HG03354 (cell line): ENCODE results near the gene SNRPF.

Experiments used
- ATAC-seq: cut with Tn5 transposase; IDR thresholded peaks from one replicate; pipeline ENCODE4 v1.9.1; 2021; ENCODE audit warnings: mild to moderate bottlenecking; ENCODE audit not compliant: unreplicated experiment, poor library complexity, severe bottlenecking

The SNRPF gene

DNA sequence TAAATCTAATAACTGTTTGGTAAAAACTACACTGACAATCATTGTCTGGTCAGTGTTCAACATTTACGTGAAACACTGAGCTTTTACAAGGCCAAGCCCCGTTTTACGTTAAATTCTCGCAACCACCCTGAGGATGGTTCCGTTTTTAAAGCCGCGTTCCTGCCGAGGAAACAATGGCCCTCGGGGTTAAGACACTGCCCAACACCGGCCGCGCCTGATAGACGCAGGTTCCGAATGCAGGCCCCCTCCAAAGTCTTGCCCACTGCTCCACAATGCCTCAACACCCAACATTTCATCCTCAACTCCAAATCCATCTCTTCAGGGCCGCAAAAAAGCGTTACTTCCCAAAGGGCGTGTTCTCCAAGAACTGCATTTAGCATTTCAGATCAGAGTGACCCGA, 953 bp upstream of the SNRPF start:
- ATAC-seq: no peak

DNA sequence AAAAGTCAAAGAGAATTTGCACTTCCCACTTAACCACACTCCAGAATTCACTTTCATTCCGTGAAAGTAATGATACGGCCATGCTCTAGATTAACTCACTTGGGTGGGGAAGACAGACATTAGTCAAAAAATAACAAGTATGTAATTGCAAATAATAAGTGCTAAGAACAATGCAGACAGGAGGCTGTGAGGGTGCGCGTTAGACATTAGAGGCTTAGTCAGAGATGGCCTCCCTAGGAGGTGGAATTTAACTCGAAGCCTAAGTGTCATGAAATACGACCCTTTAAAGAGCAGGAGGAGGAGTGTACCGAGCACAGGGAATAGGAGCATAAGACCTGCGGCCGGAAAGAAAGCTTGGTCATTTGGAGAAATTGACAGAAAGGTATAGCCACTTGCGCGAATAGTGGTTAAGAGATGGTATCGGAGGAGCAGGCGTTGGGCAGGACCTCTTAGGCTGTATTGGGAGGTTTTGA, 628 bp downstream of the SNRPF start:
- peak; percentile 20 for ATAC-seq

DNA sequence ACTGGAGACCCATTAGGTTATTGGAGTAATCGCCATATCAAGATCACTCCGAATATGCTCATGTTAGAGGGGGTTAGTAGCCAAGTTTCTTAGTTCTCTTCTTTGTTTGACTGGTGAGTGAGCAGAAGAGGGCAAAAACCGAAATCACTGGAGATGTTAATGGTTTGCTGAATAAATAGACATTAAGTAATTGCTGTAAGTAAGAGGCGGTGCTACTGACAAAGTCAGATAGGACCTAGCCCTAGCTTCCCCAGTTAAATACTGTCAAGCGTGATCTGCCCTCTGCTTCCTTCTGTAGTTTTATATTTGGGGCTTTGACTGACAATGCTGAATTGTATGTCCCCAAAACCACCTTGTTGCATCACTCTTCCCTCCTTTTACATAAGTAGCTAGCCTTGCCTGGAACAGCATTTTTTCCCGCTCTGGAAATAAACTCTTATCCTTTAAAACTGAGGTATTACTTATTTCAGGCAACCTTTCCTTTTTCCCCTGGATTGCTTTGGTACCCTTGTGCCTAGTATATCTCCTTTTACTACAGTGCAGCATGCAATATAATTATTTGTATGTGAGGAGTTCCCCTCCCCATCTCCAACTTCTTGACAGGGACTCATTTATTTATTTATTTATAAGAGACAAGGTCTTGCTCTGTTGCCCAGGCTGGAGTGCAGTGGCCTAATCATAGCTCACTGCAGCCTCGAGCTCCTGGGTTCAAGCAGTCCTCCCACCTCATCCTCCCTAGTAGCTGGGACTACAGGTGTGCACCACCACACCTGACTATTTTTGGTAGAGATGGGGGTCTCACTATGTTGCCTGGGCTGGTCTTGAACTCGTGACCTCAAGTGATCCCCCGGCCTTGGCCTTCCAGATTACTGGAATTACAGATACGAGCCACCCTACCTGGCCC, 1.4 kb downstream of the SNRPF start:
- ATAC-seq: no peak

DNA sequence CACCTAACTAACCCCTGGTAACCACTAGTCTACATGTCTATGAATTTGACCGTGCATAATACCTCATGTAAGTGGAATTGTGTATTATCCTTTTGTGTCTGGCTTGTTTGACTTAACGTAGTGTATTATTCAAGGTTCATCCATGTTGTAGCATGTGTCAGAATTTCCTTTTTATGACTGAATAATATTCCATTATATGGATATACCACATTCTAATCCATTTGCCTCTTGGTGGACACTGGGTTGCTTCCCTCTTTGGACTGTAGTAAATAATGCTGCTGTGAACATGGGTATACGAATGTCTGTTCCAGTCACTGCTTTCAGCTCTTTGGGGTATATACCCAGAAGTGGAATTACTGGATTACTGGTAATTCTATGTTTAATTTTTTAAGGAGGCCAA, 3.3 kb downstream of the SNRPF start:
- ATAC-seq: no peak

DNA sequence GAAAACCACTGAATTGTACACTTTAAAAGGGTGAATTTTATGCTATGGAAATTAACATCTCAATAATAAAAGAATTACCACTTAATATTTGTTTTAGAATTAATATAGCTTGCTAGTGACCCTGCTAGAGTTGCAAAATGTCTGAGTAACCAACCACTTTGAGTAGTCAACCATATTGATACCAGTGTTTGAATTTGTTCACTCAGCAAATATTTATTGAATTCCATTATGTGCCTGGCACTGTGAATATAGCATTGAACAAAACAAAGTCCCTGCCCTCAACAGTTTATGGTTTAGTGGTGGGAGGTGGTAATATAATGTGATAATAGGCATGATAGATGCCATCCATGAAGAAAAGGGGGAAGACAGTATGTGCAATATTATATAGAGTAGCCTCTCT, 4.6 kb downstream of the SNRPF start:
- ATAC-seq: no peak

DNA sequence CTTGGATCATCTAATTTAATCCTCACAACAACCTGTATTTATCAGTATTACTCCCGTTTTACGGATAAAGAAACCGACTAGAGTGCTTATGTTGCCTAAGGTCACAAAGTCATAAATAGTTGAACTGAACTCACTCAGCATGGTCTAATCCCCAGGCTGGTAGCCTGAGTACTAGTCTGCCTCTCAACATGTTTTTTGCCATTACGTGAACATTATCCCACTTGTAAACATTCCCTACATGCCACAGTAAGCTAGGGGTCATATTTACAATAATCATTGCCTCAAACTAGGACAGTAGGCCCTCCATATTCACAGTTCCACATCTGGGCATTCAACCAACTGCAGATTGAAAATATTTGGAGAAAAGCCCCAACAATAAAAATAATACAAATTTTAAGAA, 12.1 kb downstream of the SNRPF start:
- no peak for ATAC-seq

DNA sequence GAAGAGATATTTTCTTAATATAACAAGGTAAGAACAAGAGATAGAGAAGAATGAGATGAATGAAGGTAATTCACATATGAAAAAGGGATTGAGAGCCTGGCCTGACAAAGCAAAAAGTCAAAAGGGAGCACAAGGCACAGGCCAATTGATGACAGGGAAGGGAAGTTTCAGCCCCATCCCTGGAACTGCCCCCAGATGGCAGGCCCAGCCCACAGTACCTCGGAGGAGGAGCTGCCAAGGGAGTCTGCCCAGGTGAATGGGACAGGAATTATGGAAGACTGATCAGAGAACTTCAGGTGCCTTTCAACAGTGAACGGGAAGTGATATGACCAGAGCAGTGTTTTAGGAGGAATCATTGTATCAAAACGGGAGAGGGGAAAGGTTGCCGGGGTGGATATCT, 15.7 kb downstream of the SNRPF start:
- ATAC-seq: no peak

DNA sequence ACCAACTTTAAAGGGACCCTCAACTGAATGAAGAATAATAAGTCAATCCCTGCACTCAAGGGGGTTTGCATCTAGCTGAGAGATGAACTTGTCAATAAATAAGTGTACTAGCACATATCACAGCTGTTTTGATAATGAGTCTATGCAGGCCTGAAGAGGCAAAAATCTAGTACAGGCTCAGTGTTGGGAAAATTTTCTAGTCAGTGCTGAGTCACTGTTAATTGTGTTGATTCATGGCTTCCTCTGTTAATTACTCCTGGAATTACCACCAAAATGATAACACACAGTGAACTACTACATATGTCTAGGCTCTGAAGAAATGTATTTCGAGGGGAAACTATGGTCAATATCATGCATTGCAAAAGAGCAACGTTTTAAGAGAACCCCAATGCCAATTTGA, 18.9 kb downstream of the SNRPF start:
- ATAC-seq: no peak

DNA sequence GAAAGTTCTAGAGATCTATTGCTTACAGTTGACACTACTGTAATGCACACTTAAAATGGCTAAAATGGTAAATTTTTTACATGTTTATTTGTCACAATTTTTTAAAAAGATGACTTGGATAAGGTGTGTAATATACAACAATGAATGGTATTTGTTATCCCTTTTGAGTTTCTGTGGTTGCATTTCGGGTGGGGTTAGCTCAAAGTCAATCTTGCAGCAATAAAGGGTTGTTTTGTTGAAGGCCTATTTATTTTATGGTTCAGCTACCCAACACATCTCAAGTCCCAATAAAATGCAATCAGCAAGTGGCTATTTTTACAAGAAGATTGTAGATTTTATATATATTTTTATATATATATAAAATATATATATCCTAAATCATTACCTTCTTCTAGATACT, 22.1 kb downstream of the SNRPF start:
- no peak for ATAC-seq

DNA sequence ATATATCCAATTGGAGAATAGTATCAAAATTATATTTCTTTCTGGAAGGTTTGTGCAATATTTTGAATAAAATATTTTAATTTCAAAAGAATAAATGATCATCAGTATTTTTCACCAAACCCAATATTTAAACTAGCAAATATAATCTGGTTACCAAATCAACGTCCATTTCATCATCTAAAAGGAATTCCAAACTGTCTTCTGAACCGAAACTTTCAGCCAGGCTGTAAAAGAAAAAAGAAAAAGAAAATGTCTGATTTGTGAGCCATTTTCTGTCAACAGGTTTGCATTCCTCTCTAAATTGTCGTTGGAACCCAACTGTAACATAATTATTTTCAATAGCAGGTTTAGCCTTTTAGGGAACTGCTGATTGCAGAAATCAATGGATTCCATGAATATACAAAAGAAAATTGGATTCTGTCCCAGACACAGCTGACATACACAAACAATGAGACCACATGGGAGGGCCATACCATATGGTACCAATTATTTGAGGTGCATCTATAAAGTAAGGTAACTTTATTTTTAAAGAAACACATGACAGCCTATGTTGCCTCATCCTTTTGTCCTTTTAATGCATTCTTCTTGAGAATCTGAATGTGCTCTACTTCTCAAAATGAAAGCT, 22.7 kb downstream of the SNRPF start:
- no peak for ATAC-seq

DNA sequence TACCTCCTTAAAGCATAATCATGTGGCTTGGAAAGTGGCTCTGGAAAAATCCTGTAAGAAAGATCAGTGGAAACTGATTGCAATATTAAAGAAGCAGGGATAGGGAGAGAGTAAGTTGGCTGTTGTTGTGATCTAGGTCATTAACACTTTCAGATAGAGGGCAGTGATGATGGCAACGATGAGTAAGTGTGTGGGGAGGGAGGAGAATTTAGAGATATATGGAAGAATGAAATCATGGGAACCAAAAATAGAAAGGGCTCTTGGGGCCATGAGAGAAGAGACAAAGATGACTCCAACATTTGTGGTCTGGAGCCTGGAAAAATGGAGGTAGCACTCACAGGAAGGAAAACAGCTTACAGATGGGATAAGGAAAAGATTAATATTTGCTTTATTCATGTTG, 23.3 kb downstream of the SNRPF start:
- no peak for ATAC-seq

DNA sequence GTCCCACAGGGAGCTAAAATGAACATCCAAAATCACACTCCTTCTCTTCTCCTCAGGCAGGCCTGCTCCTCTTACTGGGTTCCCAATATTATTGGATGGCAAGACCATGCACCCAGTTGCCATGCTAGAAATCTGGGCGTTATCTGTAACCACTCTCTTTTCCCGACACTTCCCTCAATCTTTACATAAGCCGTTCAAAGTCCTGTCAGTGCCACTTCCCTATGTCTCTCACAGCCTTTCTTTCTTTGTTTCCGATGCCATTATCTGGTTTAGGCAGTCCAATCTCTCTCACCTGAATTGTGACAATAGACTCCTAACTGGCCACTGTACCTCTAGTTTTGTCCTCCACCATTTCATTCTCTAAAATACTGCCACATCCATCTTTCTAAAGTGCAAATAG, 24.1 kb downstream of the SNRPF start:
- no peak for ATAC-seq

DNA sequence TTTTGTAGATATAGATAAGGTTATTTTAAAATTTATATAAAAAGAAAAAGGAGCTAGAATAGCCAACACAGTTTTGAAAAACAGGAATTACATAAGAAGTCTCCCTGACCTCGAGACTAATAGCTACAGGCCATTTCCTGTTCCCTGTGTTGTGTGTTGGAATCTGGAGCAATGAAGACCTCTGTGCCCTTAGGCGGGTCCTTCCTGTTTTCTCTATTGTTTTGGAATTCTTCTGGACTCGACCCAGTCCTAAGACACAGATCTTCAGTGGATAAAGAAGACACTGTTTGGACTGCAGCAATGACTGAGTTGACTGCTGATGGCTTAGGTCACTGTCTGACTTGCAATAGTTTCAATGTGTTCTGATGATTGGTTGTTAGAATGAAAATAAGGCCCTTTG, 26.2 kb downstream of the SNRPF start:
- ATAC-seq: no peak

DNA sequence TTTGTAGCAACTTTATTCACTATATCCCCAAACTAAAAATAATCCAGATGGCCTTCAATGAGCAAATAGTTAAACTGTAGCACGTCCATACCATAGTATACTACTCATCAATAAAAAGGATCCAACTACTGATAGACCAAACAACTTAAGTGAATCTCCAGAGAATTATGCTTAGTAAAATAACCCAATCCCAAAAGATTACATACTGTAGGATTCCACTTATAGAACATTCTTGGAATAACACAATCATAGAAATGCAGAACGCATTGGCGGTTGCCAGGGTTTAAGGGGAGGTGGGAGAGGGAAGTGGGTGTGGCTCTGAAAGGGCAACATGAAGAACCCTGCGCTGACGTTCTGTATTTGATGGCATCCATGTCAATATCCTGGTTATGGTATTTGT, 28.6 kb downstream of the SNRPF start:
- no peak for ATAC-seq

DNA sequence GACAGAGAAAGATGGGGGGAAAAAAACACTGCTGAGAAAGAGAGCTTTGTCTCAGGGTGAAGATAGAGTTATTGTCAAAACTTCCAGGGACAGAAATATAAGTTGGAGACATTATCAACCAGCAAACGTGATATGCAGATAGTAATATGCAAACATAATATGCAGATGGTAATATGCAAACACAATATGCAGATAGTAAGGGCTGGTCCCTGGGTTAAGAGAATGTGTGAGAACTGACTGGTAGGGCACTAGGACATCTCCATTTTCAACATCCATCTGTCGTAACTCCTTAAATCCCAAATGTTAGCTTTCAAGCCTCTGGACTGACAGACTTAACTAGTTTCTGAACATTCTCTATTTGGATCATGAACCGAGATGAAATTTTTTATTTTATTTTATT, 32.2 kb downstream of the SNRPF start:
- ATAC-seq: no peak

DNA sequence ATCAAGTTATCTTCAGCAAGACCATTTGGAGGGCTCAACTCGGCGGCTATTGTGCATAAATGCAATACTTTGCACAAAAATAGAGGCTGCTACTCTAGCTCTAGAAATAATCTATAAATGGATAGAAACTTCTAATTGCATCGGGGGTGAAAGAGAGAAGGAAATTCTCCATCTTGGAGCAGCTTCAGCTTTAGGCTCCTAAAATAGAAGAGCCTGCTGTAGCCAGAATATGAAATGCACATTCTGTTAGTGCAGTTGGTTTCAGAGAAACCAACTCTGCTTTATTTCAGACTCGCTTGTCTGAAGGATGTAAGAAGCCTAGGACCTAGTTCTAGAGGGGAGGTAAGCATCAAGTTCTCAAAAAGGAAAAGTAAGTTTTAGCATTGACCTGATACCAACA, 38.1 kb downstream of the SNRPF start:
- ATAC-seq: no peak

DNA sequence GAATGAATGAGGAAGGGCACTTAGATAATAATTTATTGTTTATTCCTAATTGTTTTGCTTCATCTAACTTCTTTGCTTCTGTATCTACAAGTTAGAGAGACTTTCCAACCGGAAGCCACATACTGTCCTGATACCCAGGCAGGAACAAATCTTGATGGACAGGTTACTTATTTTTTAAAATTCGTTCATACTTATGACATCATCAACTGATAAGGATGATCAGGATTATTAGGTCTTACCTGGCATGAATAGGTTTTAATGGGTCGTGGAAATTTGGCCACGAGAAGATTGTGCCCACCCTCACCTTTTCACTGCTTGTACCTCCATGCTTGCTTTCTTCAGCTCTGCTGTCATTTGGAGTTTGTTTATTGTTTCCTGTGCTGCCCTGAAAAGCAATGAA, 39.3 kb downstream of the SNRPF start:
- no peak for ATAC-seq

DNA sequence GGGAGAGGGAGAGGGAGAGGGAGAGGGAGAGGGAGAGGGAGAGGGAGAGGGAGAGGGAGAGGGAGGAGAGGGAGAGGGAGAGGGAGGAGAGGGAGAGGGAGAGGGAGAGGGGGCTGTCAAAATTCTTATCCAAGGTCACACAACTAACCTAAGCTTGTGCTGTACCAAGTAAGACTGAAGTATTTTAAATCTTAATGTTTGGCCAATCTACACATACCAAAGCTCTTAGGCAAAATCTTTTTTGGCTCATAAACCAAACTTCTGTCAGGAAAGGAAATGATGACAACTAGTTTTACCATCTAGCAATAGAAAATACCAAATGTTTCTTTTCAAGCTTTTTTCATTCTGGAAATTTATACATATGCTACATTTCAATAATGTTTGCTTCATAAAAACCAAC, 49.8 kb downstream of the SNRPF start:
- ATAC-seq: no peak

DNA sequence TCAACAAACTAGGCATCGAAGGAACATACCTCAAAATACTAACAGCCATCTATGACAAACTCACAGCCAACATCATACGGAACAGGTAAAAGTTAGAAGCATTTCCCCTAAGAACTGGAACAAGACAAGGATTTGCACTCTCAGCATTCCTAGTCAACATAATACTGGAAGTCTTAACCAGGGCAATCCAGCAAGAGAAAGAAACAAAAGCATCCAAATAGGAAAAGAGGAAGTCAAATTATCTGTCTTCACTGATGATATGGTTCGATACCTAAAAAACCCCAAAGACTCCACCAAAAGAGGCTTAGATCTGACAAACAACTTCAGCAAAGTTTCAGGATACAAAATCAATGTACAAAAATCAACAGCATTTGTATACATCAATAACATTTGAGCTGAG, 51.1 kb downstream of the SNRPF start:
- ATAC-seq: no peak
